Activated T-cell treated with anti-CD3 and anti-CD28 coated beads, Interleukin-2, amount 50 U/mL, for 1 hour (primary cell): ENCODE results near the gene JADE2.
A peak's percentile ranks its signal among the peaks of the same experiment; 100 is the strongest.
"Not testable (repeated sequence)": the region's sequence is repeated elsewhere in the genome, so short reads cannot be mapped to it uniquely, and the experiment has no call there.

Experiments used
- DNase-seq: peaks from one replicate; pipeline ENCODE4 v3.0.0-alpha.2; 2020

JADE2 gene

DNA sequence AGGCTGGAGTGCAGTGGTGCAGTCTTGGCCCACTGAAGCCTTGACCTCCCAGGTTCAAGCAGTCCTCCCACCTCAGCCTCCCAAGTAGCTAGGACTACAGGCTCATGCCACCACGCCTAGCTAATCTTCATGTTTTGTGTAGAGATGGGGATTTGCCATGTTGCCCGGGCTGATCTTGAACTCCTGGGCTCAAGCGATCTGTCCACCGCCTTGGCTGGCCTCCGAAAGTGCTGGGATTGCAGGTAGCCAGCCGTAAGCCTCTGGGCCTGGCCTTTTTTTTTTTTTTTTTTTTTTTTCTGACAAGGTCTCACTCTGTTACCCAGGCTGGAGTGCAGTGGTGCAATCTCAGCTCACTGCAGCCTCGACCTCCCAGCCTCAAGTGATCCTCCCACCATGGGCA lies 27.2 kb downstream of the JADE2 start:
- not testable (repeated sequence) for DNase-seq

DNA sequence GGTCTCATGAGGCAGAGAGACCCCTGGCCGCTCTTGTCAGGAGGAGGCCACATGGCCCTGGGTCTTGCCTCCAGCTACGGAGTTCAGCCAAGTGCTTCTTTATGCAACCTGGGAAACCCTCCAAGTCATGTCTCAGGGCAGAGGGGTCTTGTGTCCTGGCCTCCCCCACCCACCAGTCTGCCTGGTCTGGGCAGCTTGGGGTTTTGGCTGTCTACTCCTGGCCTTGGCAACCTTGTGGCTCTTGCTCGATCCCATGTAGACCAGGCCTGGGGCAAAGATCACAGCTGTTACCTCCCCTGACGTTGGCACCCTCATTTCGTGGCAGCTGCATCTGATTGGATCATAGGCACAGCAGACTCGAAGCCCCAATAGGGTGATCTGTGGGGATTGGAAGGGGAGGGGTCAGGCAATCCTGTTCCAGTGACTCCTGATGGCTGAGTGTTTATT lies 28.4 kb downstream of the JADE2 start:
- no peak for DNase-seq

DNA sequence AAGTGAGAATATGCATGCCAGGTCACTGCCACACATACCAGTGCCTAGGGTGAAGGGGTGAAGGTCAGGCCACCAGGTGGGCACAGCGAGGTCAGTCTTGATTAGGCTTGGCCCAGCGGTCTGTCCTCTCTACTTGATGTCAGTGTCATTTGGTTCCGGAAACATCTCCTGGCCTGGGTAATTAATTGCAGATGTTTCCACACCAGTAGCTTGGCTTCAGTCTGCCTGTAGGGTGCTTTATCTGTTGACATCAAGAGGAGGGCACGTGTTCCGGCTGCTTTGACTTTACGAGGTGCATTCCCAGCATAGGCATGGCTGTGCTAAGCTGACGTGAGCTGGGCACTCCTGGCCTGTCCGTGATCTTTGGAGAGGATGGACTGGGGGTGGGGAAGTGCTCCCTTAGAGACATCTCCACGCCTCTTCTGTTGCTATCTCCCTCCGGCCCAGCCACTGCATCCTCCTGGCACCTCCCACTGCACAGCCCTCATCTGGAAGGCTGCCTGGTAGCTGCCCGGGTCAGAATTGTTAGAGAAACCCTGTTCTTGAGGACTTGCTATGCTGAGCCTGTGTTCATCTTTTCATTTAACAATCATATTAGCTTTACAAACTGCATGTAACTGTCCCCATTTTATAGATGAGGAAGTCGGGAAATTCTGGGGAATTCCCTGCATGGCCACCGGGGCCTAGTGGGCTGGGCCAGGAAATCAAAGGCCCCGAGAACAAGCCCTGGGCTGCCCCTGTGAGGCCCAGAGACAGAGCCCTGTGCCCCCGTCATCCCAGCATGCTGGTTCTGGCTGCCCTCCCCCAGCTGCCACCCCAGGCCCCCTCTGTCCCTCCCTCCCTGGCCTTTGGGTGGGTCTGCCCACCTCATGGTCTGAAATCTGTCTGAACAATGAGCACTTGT lies 29.1 kb downstream of the JADE2 start:
- DNase-seq = peak; percentile 31

- DNase-seq = no peak
Observed at GRCh38 chr5:134555223-134555889, 29.9 kb downstream of the JADE2 start.

- peak; percentile 77 for DNase-seq
Observed at GRCh38 chr5:134555890-134556311, 30.4 kb downstream of the JADE2 start.

GRCh38 chr5:134556588-134556987 lies 31.1 kb downstream of the JADE2 start:
- not testable (repeated sequence) for DNase-seq

DNA sequence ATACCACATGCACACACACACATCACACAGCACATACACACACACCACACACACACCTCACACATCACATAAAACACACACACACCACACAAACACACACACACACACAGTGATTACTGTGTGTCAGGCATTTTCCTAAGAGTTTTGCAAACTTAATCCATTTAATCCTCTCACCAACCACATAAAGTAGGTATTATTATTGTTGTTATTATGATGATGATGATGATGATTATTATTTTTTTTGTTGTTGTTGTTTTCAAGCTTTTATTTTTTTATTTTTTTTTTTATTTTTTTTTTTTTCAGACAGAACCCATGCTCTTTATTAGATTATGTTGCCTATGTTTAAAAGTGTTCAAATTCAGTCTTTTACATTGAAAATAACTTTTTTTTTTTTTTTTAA lies 31.5 kb downstream of the JADE2 start:
- no peak for DNase-seq

DNA sequence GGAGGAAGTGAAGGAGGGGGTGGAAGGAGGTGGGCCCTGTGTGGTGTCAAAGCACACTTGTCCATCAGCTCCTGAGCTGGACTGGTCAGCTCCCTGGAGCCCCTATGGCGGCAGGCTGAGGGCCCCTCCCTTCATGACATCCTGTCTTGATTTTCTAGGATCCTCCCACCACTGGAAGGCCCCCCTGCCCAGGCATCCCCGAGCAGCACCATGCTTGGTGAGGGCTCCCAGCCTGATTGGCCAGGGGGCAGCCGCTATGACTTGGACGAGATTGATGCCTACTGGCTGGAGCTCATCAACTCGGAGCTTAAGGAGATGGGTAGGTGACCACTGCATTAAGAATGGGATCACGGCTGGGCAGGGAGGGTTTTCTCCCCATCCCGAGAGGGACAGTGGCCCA lies 34.2 kb downstream of the JADE2 start:
- no peak for DNase-seq

GRCh38 chr5:134560698-134561097 lies 35.2 kb downstream of the JADE2 start:
- DNase-seq = no peak

GRCh38 chr5:134561871-134562296 lies 36.4 kb downstream of the JADE2 start:
- no peak for DNase-seq

DNA sequence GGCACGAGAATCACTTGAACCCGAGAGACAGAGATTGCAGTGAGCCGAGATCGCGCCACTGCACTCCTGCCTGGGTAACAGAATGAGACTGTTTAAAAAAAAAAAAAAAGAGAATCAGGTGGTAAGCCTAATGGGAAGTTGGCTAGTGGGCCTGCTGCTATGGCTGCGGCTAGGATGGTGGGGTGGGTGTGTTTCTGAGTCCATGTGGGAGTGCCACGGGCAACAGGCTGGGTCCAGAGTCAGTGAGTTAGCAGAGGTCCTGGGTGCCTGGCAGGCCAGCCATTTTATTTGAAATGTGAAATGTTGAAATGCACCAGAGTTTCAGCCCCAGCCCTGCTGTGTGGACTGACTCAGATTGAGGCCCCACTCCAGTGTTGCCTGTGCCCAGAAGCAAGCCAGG lies 37.8 kb downstream of the JADE2 start:
- no peak for DNase-seq

GRCh38 chr5:134563962-134564361 lies 38.5 kb downstream of the JADE2 start:
- DNase-seq = no peak

- DNase-seq = no peak
Observed at GRCh38 chr5:134564396-134564795, 38.9 kb downstream of the JADE2 start.

GRCh38 chr5:134565791-134566740 lies 40.6 kb downstream of the JADE2 start:
- no peak for DNase-seq

DNA sequence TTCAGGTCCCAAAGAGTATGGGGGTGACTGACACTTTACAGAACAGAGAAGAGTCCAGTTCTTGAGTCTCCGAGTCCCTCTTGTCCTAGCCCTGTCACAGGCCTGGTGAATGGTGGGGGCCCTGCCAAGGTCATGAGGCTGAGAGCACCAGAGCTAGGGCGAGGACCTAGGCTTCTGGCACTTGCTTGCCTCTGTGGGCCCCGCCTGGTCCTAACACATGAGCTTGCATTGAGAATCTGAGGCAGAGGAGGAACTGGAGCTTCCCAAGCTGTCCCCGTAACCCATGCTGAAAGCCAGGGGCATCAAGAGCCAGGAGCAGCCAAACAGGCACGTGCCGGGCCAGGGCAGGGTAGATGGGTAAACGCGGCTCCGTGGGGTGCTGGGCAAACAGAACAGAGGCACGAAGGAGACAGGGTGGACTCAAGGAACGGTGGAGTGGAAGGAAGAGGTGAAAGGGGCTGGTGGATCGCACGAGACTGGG lies 41.3 kb downstream of the JADE2 start:
- no peak for DNase-seq

DNA sequence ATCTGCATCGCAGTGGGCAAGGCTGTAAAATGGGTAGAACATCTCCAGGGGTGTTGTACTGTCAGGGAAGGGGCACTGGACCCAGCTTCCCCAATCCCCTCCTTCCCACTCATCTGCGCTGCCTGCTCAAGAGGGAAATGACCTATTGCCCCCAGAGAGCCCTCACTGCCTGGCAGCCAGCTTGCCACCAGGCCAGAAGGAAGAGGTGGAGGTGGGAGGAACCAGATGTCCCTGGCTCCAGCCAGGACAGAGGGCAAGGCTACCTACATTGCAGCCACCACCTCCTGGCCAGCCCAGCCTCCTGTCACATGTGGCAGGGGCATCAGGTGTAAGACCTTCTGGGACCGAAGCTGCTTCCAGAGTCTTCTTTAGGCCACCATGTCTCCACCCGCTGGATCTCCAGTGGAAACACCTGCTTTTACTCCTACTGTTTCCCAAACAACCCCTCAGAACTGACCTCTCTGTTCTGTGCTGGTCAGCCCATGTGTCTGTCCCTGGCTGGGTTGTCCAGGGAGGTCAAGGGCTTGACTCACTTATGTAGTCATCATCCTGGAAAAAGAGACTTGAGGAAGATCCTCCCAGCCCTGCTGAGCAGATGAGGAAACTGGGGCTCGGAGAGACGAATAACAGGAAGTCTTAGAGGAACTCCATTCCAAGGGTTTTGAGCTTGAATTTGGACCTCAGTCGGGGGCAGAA lies 42.3 kb downstream of the JADE2 start:
- DNase-seq = no peak

DNA sequence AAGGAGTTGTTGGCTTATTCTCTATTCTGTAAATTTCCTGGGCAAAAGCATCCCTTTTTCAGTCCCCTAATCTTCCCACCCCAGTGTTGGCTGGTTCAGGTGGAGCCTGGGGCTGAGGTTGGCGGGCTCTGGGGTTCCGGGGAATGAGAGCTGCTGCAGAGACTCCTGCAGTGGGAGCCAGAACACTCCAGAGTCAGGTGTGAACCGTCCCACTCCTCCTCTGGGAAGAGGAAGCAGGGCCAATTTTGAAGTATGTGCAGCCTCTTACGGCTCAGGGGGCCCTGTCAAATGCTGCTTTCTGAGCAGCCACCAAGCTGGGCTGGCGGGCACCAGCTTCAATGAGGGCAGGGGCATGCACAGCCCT lies 42.8 kb downstream of the JADE2 start:
- no peak for DNase-seq

DNA sequence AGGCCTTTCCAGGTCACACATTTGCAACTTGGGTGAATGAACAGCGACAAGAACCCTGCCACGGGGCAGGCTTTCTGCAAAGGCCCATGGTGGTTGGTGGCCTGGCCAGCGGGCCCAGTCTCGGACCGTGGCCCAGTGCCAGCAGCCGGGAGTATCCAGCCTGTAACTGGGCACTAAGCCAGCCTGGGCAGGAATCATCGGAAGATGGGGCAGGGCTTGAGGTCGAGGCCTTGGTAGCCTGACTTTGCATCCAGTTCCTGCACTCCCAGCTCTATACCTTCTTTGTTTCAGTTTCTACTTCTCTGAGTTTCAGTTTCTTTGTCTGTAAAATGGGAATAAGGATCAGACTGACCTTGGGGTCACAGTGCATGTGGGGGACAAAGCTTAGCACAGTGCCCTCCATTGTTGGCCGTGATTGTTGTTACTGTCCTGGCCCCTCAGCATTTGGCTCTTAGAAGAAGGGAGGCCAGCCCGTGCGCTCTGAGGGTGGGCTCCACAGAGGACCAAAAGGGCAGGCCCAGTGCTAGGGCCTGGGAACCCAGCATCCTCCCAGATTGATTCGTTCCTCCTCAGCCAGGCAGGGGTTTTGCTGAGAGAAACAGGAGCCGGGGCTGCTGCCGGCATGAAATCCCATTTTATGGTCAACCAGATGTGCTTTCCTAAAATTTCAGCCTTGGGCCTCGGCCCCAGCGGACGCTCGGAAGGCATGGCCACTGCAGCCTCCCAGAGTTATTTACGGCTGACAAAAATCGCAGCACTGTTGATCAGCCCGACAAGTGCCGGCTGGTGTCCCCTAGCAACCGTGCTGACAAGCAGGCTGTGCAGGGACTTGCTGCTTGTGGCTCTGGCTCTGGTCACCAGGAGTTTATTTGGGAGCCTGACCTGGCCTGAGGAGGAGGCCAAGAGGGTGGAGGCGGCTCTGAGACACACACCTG lies 43.6 kb downstream of the JADE2 start:
- DNase-seq = no peak

DNA sequence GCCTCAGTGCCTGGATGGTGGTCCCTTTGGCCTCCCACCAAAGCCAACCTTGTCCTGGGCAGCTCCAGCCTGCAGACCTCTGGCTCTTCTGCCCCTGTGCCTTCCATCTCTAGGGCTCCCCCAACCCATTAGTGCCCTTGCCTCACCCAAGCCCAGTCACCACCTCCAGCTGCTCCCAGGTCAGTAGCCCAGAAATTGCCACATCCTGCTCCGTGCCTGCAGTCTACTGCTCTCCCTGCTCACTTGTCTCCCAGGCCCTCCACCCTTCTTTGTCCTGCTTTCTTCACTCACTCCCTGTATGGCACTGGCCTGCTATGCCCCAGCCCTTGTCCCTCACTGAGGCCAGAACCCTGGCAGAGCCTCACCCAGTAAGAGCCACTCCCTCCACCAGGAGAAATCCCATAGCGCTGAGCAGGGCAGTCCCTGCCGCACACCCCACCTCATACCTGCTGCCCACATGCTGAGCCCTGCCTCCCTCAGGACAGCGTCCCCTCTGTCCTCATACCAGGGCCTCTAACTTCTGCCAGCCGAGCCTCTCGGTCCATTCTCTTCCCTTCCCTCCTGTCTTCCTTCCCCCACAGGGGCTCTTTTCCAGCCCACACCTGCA lies 44.4 kb downstream of the JADE2 start:
- DNase-seq = no peak

DNA sequence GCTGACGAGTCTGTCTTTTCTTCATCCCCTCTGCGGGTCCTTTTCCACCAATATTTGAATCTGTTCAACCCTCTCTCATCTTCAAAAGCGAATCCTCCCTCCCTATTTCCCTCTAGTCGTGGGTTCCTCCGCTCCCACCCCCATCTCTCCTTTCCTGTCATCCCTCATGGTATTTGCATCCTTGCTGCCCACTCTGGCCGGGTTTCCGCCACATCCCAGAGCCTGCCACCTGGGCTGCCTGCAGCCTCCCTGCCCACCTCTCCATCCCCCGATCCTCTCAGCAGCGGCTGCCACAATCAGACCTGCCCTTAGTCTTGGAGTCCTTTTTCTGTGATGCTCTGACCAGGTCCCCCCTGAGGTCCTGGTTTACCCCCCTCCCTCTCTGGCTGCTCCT lies 44.9 kb downstream of the JADE2 start:
- DNase-seq = no peak

DNA sequence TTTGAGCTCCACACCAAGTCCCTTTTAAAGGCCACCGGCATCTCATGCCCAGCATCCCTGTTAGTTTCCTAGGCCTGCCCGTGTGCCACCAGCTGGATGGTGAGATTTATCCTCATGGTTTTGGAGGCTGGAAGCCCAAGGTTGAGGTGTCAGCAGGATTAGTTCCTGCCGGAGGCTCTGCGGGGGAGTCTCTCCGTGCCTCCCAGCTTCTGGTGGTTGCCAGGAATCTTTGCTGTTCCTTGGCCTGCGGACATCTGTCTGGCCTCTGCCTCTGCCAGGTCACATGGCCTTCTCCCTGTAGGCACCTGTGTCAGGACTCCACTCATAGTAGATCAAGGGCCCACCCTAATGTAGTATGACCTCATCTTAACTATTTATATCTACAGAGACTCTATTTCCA lies 45.4 kb downstream of the JADE2 start:
- DNase-seq = no peak
